NCI-H82 (cell line): Measurements from ENCODE around the gene NUBPL.
"Not testable (repeated sequence)": the region's sequence is repeated elsewhere in the genome, so short reads cannot be mapped to it uniquely, and the experiment has no call there.

ENCODE experiments used
- DNase-seq: peaks from one replicate; lab custom pipeline; 2025; lab: John Stamatoyannopoulos, UW

Gene NUBPL

GRCh38 chr14:31740688-31741087 is 179.5 kb downstream of the NUBPL start:
- DNase-seq, result no peak

GRCh38 chr14:31745741-31746140 is 184.5 kb downstream of the NUBPL start:
- DNase-seq, result peak; percentile 0

- DNase-seq, result no peak
Measured at GRCh38 chr14:31746326-31746725, 185.1 kb downstream of the NUBPL start.

GRCh38 chr14:31749275-31749674 is 188.1 kb downstream of the NUBPL start:
- no peak for DNase-seq

- DNase-seq, result not testable (repeated sequence)
Measured at GRCh38 chr14:31751047-31751446, 189.8 kb downstream of the NUBPL start.

- DNase-seq, result no peak
Measured at GRCh38 chr14:31752867-31753661, 191.9 kb downstream of the NUBPL start.

GRCh38 chr14:31758941-31759340 is 197.7 kb downstream of the NUBPL start:
- DNase-seq, result no peak

GRCh38 chr14:31760277-31760676 is 199.1 kb downstream of the NUBPL start:
- no peak for DNase-seq

- no peak for DNase-seq
Measured at GRCh38 chr14:31761325-31761724, 200.1 kb downstream of the NUBPL start.

GRCh38 chr14:31763041-31763440 is 201.8 kb downstream of the NUBPL start:
- no peak for DNase-seq

- DNase-seq, result no peak
Measured at GRCh38 chr14:31766315-31766892, 205.2 kb downstream of the NUBPL start.

GRCh38 chr14:31768355-31768754 is 207.2 kb downstream of the NUBPL start:
- no peak for DNase-seq

- no peak for DNase-seq
Measured at GRCh38 chr14:31770271-31770670, 209.1 kb downstream of the NUBPL start.

GRCh38 chr14:31774567-31774966 is 213.4 kb downstream of the NUBPL start:
- no peak for DNase-seq

GRCh38 chr14:31777312-31777711 is 216.1 kb downstream of the NUBPL start:
- DNase-seq, result no peak

GRCh38 chr14:31781578-31781977 is 220.4 kb downstream of the NUBPL start:
- no peak for DNase-seq

- DNase-seq, result no peak
Measured at GRCh38 chr14:31785574-31785973, 224.4 kb downstream of the NUBPL start.

- no peak for DNase-seq
Measured at GRCh38 chr14:31787377-31787776, 226.2 kb downstream of the NUBPL start.

- DNase-seq, result no peak
Measured at GRCh38 chr14:31788340-31788739, 227.1 kb downstream of the NUBPL start.

GRCh38 chr14:31792726-31793125 is 231.5 kb downstream of the NUBPL start:
- DNase-seq, result no peak

GRCh38 chr14:31797946-31798345 is 236.7 kb downstream of the NUBPL start:
- DNase-seq, result not testable (repeated sequence)

- DNase-seq, result no peak
Measured at GRCh38 chr14:31802838-31803237, 241.6 kb downstream of the NUBPL start.

GRCh38 chr14:31806249-31806648 is 245.0 kb downstream of the NUBPL start:
- no peak for DNase-seq
